GM18517 (cell line): ENCODE results near the gene SH3RF3.

Experiments used
- ATAC-seq: cut with Tn5 transposase; IDR thresholded peaks from one replicate; pipeline ENCODE4 v1.9.1; 2021; ENCODE audit warnings: mild to moderate bottlenecking, moderate library complexity; ENCODE audit not compliant: unreplicated experiment

Gene SH3RF3

DNA sequence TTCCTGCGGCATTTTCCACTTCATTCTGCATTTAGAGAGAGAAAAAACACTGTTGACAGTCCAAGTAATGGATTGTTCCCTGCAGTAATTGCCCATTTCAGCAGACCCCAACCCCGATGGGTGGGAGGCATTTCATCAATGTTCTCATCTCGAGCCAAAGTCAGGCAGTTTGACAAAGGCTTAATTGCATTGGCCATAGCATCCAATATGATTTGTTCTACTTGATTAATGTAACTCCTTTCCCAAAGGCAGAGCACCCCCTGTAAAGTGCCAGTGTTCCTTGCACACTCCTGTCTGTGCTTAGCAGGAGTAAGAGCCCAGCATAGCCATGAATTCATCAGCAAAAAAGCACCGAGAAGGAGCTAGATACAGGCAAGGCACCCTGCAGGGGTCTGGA, 310.4 kb downstream of the SH3RF3 start:
- ATAC-seq, result no peak

GRCh38 chr2:109439986-109440385, 311.0 kb downstream of the SH3RF3 start:
- ATAC-seq, result no peak

DNA sequence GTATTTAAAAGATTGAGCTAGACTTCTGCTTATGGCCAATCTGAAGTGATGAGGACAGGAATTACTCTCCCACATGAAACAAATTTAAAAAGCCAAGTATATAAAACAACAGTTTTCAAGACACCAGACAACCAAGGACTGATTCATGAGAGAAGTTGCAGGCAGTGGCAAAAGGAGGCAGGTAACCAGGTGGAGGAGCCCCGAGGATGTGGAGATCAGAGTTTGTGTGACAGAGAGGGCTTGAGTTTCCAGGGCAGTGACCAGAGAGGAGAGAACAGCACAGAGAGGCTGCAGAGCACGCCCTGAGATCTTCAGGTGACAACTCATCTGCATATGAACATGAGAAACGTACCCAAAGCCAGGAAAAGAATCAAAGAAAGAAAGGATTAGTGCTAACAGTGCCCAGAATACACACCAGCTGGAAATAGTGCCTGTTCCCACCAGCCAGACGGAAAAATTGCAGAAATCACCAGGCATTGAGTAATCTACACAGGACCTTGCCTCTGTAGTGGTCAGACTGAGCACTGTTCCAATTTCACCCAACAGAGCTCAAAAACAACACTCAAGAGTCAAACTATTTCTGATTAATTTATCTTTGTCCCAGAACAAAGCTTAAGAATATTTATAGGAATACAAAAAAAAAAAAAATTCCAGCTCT, 311.6 kb downstream of the SH3RF3 start:
- no peak for ATAC-seq

DNA sequence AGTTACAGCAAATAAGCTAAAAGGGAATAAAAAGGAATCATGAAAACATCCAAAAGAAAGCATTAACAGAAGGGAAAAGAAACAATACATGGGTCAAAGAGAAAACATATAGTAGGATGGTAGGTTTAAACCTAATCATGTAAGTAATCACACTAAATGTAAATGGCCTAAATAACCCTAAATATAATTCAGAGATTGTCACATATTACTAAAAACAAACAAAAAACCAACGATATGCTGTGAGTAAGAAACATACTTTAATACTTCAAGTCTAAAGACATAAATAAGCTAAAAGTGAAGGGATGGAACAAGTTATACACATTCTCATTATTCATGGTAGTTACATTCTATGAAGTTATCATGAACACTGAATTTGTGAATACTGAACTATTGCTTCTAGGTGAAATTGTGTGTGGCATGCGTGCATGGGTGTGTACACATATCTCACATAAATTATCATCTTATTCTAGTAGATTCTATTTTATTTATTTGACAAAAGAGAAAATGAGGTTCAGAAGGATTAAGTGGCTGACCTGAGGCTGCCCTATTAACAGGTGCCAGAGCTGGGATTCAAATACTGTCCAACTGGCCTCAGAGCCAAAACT, 313.8 kb downstream of the SH3RF3 start:
- ATAC-seq, result no peak

DNA sequence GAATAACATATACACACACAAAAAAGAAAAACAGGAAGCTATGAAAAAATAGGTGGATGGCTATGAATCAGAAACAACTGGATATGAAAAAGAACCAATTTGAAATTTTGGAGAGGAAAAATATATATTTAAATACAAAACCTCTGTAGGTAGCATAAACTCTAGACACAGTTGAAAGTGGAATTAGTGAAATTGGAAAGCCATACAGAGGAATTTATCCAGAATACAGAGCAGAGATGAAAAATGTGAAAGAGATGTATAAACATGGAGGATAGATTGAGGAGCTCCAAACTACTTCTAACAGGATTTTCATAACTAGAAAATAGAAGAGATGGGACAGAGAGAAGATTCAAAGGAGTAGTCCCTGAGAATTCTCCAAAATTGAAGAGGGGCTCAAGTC, 315.9 kb downstream of the SH3RF3 start:
- no peak for ATAC-seq

DNA sequence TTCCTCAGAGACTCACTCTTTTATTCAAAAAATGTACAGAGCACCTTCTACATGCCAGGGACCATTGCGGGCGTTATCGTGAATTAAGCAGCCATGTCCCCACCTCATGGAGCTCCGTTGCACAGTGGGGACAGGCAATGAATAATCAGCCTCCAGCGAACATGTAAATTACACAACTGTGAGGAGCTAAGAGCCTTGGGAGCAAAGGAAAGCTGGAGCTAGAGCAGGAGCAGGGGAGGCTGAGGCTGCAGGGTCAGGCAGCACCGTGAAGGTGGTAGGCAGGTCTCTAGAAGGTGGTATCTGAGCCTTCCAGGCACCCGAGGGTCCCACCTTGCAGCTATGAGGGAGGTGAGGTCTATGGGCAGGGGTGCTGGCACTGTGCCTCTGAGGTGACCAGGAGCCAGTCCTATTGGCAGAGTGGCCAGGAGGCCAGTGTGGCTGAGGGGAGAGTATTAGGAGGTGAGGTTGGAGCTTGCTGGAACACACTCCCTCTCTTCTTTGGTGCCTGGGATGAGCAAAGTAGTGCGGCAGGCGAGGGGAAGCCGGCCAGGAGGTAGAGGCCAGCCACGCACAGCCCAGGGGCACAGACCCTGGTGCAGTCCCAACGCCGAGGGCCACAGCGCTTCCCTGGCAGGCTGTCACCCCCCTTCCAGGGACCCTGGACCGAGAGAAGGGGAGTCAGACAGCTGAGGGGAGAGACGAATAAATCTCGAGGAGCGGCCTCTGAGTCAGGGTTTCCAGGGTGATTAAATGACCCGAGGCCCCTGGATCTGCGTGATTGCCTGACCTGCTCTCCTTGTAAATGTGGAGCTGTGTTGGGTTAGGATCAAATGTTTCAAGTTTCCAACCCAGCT, 317.5 kb downstream of the SH3RF3 start:
- ATAC-seq, result no peak

DNA sequence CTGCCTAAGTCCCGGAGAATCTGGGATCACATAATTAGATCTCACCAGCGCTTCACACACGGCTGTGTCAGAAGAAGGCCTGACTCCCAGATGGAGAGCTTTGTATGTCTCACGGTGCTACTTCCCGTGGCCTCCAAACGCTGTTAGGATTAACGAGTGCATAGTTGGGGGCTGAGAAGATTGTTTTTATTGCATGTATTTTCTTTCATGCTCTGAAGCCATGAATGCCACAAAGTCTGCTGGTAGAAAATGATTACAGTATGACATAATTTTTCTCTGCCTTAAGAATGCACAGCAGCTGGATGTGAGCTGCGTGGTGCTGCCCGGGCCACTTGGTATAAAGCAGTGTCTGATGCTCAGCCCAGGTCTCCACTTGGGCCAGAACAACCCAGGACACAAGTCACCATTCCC, 318.3 kb downstream of the SH3RF3 start:
- ATAC-seq, result no peak

DNA sequence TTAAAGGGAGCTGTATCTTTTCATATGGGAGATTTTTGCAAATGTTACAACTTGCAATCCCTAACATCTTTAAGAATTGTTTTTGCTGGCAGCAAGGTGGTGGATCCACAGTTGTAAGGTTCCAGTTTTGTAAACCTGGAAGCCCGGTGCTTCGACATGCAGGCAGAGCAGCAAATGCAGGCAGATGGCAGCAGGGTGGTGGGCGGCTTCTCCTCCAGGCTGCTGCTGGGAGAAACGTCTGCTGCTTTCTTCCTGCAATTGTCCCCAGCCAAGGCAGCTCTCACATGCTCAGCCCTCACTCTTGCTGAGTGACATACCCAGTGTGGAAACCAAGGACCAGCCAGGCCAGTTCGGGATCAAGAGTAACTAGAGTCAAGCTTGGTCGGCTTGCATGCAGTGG, 318.8 kb downstream of the SH3RF3 start:
- ATAC-seq, result no peak

GRCh38 chr2:109448207-109448606, 319.2 kb downstream of the SH3RF3 start:
- no peak for ATAC-seq

DNA sequence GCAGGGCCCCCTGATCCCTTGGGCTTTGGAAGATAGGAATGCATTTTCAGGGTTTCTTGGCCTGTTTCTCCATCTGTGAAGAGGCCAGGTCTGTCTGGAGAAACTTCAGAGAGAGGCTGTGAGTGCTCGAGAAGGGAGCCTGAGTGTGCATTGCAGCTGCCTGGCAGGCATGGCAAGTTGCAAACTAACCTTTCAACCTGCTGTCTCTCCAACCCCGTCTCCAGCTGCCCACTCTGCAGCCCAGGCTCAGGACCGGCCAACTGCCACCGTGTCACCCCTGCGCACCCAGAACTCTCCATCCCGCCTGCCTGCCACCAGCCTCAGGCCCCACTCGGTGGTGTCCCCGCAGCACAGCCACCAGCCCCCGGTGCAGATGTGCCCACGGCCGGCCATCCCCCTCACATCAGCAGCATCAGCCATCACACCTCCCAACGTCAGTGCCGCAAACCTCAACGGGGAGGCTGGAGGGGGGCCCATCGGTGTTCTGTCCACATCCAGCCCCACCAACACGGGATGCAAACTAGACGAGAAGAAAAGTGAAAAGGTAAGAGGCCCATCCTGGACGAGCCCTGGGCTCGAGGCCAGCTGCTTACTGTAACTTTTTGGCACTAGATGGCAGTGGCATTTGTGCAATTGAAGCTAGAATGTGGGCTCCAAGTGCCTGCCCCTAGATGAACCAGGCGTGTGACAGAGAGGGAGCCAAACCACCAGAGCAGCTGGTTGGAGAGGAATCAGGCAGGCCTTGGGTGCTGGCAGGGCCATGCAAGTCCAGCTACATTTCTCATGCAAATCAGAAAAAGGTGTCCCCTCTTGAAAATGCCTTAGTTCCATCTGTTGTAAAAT, 320.2 kb downstream of the SH3RF3 start:
- no peak for ATAC-seq

DNA sequence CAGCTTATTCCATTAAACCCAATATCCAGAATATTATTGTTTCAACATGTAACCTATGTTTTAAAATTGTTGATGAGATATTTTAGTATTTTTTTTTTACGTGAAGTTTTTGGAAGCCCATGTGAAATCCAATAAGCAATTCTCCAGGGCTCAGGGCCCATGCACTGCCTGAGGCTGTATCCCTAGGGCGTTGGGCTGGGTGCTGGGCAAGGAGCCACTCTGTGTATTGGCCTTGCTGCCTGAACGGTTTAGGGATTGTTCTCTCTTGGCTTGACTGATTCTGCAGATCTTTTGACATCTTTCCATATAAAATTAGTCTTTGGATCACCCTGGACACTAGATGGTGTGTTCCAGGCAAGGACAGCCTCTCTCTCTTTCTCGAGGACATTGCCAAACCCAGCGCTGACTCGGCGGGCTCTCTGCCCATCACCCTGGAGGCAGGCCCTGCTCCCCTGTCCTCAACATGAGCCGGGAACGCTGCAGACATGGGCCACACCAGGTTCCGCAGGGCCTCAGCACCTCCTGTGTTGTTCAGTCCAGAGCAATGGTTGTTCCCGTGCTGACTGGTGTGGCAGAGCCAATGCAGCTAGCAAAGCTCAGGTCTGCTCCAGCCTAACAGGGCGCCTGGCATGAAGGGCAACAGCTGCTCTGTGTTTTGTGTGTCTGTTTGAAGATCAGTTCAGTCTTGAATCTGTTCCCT, 321.7 kb downstream of the SH3RF3 start:
- ATAC-seq, result no peak

GRCh38 chr2:109451671-109452070, 322.7 kb downstream of the SH3RF3 start:
- ATAC-seq, result no peak

DNA sequence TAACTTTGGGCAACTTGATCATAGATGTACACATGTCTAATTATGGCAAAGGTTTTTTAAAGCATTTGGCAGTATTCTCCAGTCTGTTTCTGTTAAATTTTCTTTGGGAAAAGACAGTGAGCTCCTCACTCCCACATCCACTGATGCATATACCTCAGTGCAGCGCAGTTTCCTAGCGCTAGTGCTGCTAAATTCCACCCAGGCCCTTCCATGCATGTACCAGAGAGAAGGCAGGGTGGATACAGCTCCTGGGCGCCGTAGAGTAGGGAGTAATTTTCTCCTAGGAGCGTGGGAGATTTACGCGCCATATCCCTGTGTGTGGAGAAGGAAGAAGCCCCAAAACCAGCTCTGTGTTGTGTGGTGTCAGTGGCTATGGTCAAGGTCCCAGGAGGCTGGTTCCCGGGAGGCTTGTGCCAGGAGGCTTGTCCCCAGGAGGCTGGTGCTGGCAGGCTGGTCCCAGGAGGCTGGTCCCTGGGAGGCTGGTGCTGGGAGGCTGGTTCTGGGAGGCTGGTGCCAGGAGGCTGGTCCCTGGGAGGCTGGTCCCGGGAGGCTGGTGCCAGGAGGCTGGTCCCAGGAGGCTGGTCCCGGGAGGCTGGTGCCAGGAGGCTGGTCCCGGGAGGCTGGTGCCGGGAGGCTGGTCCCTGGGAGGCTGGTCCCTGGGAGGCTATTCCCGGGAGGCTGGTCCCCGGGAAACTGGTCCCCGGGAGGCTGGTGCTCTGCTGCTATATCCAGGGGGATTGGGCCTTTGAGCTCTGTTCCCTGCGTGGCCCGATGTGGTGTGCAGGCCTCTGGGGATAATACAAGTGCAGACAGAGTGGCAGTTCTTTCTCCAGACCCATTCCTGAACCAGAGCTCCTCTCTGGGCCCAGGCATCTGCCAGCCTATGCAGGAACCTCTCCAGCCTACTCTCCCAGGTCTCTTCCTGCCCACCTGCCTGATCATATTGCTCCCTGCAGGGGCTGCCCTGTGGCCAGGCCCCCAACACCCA, 323.6 kb downstream of the SH3RF3 start:
- ATAC-seq, result no peak

DNA sequence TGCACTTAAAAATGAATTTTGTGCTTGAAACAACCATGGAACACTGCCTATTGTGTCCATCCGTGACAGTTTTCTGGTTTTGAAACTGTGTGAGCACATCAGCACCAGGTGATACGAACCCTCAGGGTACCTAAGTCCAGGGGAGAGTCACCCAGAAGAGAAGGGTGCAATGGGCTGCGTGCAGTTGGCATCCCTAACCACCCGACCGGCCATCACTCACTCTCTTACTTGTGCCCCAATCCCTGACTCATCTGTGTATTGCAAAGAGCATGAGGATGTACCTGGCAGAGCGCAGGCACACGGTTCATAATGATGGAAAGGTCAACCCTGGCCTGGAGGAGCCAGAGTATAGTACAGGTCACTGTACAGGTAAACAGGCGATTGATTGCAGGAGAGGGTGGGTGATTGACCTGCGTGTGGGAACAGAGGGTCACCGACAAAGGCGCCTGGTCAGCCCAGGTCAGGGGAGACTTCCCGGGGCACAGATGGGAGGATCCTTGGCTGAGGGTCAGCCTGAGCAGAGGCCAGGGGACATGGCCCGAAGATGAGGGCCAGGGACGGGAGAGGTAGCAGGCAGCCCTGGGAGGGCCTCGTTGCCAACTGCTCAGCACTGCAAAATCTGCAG, 324.5 kb downstream of the SH3RF3 start:
- ATAC-seq, result no peak

DNA sequence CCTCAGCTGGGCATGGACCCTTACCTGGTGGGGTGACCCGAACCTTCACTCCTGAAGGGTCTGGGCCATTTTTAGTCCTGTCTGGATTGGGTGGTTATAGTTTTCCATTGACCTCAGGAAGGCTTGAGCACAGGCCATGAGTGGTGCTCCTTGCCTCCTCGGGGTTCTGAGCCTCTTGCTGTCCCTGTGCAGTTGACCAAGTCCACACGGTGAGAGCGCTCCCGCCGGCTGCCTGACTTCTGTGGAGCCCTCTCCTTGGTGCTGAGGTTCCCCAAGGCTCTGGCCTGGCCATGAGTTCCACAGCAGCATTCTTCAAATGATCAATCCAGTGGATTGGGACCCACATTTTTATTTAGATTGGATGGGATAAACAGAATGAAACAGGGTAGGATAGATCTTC, 325.3 kb downstream of the SH3RF3 start:
- no peak for ATAC-seq

DNA sequence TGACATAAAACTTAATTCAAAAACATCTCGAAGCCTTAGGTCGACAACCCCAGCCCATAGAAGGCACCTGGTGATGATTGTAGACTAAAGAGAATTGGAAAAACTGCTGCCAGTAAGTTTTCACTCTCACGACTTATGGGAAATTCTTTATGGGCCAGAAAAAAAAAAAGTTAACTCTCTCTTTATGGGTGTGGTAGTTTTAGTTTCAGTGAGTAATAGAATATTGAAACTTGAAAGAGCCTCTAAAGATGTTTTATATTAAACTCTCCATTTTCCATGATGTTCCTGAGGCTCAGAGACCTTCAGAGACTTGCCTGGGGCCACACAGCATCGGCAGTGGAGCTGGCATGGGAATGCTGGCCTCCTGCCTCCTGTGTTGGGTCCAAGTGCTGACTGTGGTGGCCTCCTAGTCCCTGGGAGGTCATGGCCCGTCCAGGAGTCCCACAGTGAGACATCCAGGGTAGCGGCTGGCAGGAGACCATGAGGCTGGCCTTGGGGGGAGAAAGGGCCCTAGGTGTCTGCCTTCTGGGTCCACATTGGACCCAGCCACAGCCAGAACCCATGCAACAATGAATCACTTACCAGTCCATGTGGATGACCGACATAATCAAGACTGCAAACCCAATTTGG, 325.9 kb downstream of the SH3RF3 start:
- no peak for ATAC-seq

- no peak for ATAC-seq
Observed at GRCh38 chr2:109455731-109456691, 327.0 kb downstream of the SH3RF3 start.
